GM19240 (cell line): ENCODE measurements around the gene MYH7.

Experiments
- DNase-seq: peaks from one replicate; pipeline ENCODE4 v3.0.0; 2011; ENCODE audit warnings: low spot score; ENCODE audit not compliant: insufficient read length

Gene MYH7

DNA sequence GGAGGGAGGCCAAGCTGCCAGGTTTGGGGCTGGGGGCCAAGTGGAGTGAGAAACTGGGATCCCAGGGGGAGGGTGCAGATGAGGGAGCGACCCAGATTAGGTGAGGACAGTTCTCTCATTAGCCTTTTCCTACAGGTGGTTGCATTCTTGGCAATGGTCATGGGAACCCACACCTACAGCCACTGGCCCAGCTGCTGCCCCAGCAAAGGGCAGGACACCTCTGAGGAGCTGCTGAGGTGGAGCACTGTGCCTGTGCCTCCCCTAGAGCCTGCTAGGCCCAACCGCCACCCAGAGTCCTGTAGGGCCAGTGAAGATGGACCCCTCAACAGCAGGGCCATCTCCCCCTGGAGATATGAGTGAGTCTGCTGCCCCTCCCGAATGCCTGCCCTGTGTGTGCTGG lies 62.4 kb downstream of the MYH7 start:
- DNase-seq: no peak

DNA sequence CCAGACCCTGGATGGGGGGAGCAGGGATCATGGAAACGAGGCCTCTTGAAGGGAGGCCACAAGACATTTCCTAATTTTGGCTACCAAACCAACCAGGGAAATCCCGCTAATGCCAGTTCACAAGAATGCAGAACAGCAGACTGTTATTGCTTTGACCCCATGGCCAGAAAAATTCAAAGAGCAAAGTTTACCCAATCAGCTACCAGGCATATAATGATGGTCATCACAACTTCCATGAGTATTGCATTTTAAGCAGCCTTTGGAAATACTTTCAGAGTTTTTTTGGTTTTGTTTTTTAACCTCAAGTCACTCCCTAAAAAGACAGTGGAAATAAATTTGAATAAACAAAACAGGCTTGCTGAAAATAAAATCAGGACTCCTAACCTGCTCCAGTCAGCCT lies 63.0 kb downstream of the MYH7 start, which contains the start of gene IL25:
Gene IL25, plus strand, starts transcription at position 301 of the 400 bp plus-strand sequence.
- no peak for DNase-seq

- no peak for DNase-seq
Measured at GRCh38 chr14:23371865-23372264, 63.6 kb downstream of the MYH7 start.

DNA sequence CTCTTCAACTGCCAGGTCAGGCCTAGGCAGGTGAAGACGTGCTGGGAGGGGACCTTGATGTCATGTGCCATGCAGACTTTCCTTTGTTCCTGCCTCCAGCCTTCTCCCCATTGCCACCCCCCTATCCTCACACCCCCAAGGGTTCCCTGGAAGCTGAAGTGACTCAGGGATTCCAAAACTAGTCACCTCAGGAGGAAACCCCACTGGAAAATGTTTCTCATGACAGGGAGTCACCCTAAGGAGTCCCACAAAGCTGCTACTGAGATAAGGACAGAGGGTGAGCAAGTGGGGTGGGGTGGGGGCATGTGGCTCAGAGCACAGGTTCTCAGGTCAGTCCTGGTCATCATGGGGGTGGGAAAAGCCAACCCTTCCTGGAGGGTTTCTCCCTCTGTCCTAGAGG lies 65.2 kb downstream of the MYH7 start:
- no peak for DNase-seq

DNA sequence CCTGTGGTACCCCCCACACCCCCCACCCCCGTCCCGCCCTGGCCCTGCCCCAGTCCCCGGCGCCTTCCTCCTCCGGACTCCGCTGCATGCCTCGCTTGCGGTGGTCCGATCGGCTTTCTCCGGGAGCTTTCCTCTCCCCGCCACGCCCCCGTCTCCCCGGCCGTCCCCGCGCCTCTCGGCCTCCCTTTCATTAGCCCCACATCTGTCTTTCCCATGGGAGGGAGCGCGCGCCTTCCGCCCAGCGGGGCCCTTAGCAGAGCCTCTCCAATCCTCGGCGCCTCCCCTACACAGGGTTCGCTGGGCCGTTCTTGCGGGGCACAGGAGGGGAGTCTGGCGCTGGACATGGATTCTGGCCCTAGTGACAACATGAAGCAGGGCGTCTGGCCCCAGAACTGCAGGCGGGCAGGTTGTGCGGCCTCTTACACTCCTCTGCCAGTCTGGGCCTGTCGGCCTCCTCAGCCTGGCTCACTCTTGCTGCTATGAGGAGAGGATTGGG lies 69.0 kb downstream of the MYH7 start:
- no peak for DNase-seq

DNA sequence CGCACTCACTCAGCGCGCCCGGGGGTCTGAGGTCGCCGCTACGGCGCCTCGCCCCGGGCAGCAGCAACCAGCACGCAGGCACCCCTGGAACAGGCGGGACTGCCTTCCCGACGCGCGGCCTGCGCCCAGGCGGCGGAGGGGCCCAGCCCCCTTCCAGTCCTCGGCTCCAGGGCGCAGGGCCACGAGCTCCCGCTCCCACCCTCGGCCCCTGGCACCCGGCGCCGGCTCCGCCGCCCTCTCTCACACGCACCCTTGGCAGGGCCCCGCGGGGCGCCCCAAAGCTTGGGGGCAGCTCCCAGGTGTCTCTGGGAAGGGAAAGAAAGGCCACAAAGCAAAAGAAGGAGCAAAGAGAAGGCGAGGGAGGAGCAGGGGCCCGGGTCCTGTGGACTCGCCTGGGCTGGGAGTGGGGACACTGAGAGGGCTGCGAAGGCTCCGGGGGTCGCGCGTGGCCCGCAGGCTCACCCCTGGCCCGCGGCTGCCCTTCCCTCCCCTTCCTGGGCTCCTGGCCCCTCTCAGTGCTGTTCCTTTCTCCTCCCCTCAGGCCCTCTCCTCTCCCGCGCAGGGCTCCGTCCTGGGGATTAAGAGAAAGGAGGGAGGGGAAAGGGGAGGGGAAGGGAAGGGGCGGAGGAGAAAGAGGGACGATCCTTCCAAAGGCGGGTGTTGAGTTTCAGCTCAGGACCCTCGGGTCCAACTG lies 69.6 kb downstream of the MYH7 start:
- DNase-seq: no peak

- DNase-seq: no peak
Measured at GRCh38 chr14:23365036-23365731, 70.3 kb downstream of the MYH7 start, which contains the start of gene EFS. Gene EFS, minus strand, starts transcription at chr14:23365172. Its CDS starts 147 bp downstream, at chr14:23365025.

DNA sequence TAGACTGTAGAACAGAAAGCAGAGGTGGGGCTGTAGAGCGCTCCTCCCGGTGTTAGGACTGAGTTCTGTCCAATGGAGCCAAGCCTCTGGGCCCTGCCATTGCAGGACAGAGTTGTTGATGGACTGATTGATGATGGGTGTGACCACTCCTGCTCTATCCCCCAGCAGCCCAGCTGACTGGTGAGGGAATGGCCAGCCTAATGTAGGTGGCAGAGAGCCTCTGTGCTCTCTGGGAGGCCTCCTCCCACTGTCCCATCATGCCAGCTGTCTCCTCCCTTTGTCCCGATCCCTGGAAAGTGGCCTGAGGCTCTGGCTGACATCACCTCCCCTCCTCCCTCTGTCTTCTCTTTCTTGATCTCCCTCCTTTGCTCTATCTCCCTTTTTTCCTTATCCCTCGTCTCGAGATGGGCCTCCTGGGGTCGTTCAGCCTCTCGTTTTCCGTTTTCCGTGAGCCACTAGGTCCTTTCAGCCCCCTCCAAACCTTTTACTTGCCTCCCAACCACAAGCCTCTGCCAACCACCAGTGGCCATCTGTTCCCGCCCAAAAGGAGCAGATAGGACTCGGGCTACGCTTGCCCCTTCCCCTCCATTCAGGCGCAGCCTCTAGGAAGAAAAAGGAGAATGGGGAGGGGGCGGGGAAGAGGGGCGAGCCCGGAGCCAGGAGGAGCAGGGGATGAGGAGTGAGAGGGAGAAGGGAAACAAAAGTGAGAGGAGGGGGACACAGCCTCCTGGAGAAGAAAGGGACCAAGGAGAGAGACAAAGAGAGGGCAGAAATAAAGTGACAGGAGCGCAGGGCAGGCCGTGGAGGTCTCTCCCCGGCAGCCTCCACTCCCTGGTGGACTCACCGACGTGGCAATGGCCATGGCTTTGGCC lies 71.1 kb downstream of the MYH7 start:
- no peak for DNase-seq
